Activated CD8-positive, alpha-beta T cell treated with anti-CD3 and anti-CD28 coated beads for 36 hours (primary cell): ENCODE data around the gene TNS1. TPM values are rescaled to one million over a fixed set of nuclear protein-coding genes. Genes with fewer than 3 reads are reported as not detected.

Source experiments
- ATAC-seq: fragments of 200-7000 bp; cut with Tn5 transposase; one replicate; pipeline ENCODE4 v1.10.0; 2021; ENCODE audit warnings: mild to moderate bottlenecking, moderate library complexity
- CTCF ChIA-PET: fragments of 350-600 bp; sonication (Branson Sonifier 250); formaldehyde crosslinking; loops from one replicate; lab custom pipeline; 2021; ENCODE audit warnings: antibody characterized with exemption; lab: Charles Lee
- POLR2A ChIA-PET: fragments of 350-600 bp; sonication (Branson Sonifier 250); formaldehyde crosslinking; loops from one replicate; lab custom pipeline; 2021; ENCODE audit warnings: antibody characterized with exemption; lab: Charles Lee
- DNase-seq: peaks from one replicate; pipeline ENCODE4 v3.0.0-alpha.2; 2020
- H3K27ac Mint-ChIP-seq: one replicate; pipeline ENCODE4 v1.8.0; 2021; ENCODE audit warnings: mild to moderate bottlenecking, mixed read lengths
- H3K27me3 Mint-ChIP-seq: one replicate; pipeline ENCODE4 v1.8.0; 2021; ENCODE audit warnings: mixed read lengths
- H3K36me3 Mint-ChIP-seq: one replicate; pipeline ENCODE4 v1.8.0; 2021; ENCODE audit warnings: low read depth, mixed read lengths
- H3K4me1 Mint-ChIP-seq: one replicate; pipeline ENCODE4 v1.8.0; 2021; ENCODE audit warnings: low read depth, mixed read lengths
- H3K4me3 Mint-ChIP-seq: one replicate; pipeline ENCODE4 v1.8.0; 2021; ENCODE audit warnings: mild to moderate bottlenecking, moderate library complexity, mixed read lengths
- H3K9me3 Mint-ChIP-seq: one replicate; pipeline ENCODE4 v1.8.0; 2021; ENCODE audit warnings: mixed read lengths
- intact Hi-C: fragments of 100-400 bp; cut with micrococcal nuclease; formaldehyde crosslinking; loops from one replicate; pipeline ENCODE4 v1.10.0; 2022
- total RNA-seq, 2 experiments: library from RNA; stranded (reverse); gene quantifications; one replicate each; pipeline ENCODE4 v1.2.3, GENCODE V29; 2021
- TF ChIP-seq, protein P1 (sequence below): fragments of 200-600 bp; IDR thresholded peaks from one replicate; pipeline ENCODE4 v1.8.0; 2022; ENCODE audit warnings: antibody characterized with exemption, mild to moderate bottlenecking

The TNS1 gene
- total RNA-seq, 2 experiments from 2014 or later = 1.8 to 2.0 TPM

- ChIA-PET CTCF (interaction anchor here (0.9 to 1.7 kb wide), 4 partner anchors 25 to 133 kb away, joined by 3 to 5 read pairs (median 4); no protein-coding TSS in a partner anchor), POLR2A (no interaction called here)
- Mint-ChIP-seq H3K4me1 (no peaks in the 10 kb centered on the region), H3K4me3 (no peak overlapping the region), H3K27ac (no peak overlapping the region), H3K27me3 (no peaks in the 10 kb centered on the region), H3K36me3 (no peaks in the 10 kb centered on the region), H3K9me3 (no peaks in the 10 kb centered on the region)
- intact Hi-C loops = no loop called here
- ATAC-seq (no peak), DNase-seq (no peak)
- TF ChIP-seq, protein P1, sequence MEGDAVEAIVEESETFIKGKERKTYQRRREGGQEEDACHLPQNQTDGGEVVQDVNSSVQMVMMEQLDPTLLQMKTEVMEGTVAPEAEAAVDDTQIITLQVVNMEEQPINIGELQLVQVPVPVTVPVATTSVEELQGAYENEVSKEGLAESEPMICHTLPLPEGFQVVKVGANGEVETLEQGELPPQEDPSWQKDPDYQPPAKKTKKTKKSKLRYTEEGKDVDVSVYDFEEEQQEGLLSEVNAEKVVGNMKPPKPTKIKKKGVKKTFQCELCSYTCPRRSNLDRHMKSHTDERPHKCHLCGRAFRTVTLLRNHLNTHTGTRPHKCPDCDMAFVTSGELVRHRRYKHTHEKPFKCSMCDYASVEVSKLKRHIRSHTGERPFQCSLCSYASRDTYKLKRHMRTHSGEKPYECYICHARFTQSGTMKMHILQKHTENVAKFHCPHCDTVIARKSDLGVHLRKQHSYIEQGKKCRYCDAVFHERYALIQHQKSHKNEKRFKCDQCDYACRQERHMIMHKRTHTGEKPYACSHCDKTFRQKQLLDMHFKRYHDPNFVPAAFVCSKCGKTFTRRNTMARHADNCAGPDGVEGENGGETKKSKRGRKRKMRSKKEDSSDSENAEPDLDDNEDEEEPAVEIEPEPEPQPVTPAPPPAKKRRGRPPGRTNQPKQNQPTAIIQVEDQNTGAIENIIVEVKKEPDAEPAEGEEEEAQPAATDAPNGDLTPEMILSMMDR = no peak
These were observed 141.4 kb downstream of the TNS1 start for GRCh38 chr2:217861334-217861877.

DNA sequence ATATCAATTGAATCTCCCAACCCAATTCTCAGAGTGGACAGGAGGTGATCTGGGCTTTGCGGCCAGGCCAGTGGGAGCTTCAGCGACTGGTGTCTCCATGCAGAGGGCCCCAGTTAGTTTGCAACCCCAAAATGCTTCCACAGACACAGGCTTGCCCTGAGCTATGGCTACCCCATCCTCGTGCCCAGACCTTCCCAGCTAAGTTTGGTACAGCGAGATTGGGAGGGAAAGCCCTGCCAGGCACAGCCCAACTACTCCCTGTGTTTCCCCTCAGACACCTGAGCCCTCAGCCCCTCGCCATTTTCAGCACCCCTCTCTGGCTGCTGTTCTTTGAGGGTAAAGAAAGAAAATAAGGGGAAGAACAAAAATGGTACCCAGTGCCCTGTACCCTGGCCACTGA lies 142.9 kb downstream of the TNS1 start:
- ChIA-PET POLR2A (no interaction called here), CTCF (interaction anchor here (1.7 kb wide), 1 partner anchor 134 kb away, joined by 4 read pairs; no protein-coding TSS in a partner anchor)
- intact Hi-C loops = no loop called here
- DNase-seq (no peak), ATAC-seq (no peak)
- H3K27ac Mint-ChIP-seq = no peak overlapping the region
- no peaks in the 10 kb centered on the region for H3K4me1 Mint-ChIP-seq
- no peaks in the 10 kb centered on the region for H3K36me3 Mint-ChIP-seq
- TF ChIP-seq, protein P1 = no peak
- H3K9me3 Mint-ChIP-seq = no peaks in the 10 kb centered on the region
- H3K4me3 Mint-ChIP-seq = no peak overlapping the region
- H3K27me3 Mint-ChIP-seq = no peaks in the 10 kb centered on the region

DNA sequence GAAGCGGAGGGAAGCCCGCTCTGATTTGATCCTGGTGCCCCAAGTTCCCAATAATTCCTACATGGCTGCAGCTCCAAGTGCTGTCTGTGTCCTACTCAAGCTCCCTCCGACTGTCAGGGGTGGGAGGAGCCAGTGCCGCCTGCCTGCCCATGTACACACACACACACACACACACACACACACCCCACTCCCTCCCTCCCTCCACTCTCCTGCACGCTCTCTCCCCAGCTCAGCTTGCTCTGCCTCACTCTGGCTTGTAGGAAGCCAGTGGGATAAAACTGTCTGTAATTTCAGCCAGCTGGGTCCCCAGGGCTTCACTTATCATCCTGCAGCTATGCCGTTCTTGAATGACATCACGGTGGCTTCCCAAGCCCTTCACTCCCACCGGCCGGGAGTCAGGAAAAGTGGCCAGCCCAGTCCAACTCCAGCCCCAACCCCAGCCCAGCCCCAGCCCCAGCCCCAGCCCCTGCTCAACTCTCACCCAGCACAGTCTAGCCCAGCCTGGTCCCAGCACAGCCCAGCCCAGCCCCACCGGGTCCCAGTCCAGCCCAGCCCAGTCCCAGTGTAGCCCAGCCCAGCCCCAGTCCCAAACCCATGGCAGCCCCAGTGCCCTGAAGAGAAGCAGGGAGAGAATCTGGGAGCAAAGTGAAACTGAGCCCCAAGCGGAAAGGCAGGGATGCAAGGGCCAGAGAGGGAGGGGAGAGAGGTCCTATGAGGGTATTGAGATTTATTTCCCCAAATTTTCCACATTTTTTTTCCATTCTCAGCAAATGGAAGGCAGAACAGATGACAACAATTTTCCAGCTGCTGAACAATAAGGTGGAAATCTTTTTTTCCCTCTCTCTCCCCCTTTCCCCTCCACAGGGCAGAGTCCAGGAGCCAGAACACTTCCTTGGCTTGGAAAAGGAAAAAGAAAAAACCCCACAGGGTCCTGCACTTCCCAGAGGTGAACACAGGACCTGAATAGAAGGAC lies 144.0 kb downstream of the TNS1 start:
- no peak overlapping the region for H3K27ac Mint-ChIP-seq
- intact Hi-C loops = no loop called here
- no peaks in the 10 kb centered on the region for H3K9me3 Mint-ChIP-seq
- H3K36me3 Mint-ChIP-seq = no peaks in the 10 kb centered on the region
- H3K4me3 Mint-ChIP-seq = no peak overlapping the region
- TF ChIP-seq, protein P1 = no peak
- POLR2A ChIA-PET = interaction anchor here (1.1 kb wide), 1 partner anchor 8 kb away, joined by 3 read pairs; no protein-coding TSS in a partner anchor
- ATAC-seq = no peak
- CTCF ChIA-PET = no interaction called here
- no peaks in the 10 kb centered on the region for H3K27me3 Mint-ChIP-seq
- H3K4me1 Mint-ChIP-seq = no peaks in the 10 kb centered on the region
- no peak for DNase-seq

GRCh38 chr2:217857624-217858506 lies 144.9 kb downstream of the TNS1 start:
- Mint-ChIP-seq H3K4me3 (no peak overlapping the region), H3K27me3 (no peaks in the 10 kb centered on the region), H3K27ac (no peak overlapping the region), H3K9me3 (no peaks in the 10 kb centered on the region), H3K36me3 (no peaks in the 10 kb centered on the region), H3K4me1 (no peaks in the 10 kb centered on the region)
- POLR2A ChIA-PET = interaction anchor here (1.1 kb wide), 1 partner anchor 9 kb away, joined by 3 read pairs; no protein-coding TSS in a partner anchor
- ATAC-seq (no peak), DNase-seq (no peak)
- intact Hi-C loops = no loop called here
- TF ChIP-seq, protein P1 = no peak
- CTCF ChIA-PET = interaction anchor here (1.5 to 2.1 kb wide), 2 partner anchors 29 to 72 kb away, joined by 5 read pairs; no protein-coding TSS in a partner anchor
